NT2/D1 (cell line): ENCODE data around the gene RNF114.

Experiments
- SUZ12 ChIP-seq: IDR thresholded peaks from 2 replicates; pipeline ENCODE4 v1.6.1; 2011; ENCODE audit not compliant: insufficient read length, insufficient read depth; ENCODE audit errors: extremely low read depth
- YY1 ChIP-seq: IDR thresholded peaks from 2 replicates; pipeline ENCODE4 v1.6.1; 2011; ENCODE audit not compliant: insufficient read length, insufficient read depth
- ZNF274 ChIP-seq: IDR thresholded peaks from 2 replicates; pipeline ENCODE4 v1.6.1; 2011; ENCODE audit warnings: mild to moderate bottlenecking, low read depth, low read length

- TF ChIP-seq YY1 (no peak), ZNF274 (no peak), SUZ12 (no peak)
These were observed 21.7 kb upstream of the RNF114 start for GRCh38 chr20:49914310-49915117.
